HG03025 (cell line): ENCODE data around the gene FRYL.
A peak's percentile ranks its signal among the peaks of the same experiment; 100 is the strongest.
"Not testable (repeated sequence)": the region's sequence is repeated elsewhere in the genome, so short reads cannot be mapped to it uniquely, and the experiment has no call there.

Experiments
- ATAC-seq: cut with Tn5 transposase; IDR thresholded peaks from one replicate; pipeline ENCODE4 v1.9.1; 2021; ENCODE audit warnings: mild to moderate bottlenecking, moderate library complexity; ENCODE audit not compliant: unreplicated experiment, low FRiP score

The FRYL gene

DNA sequence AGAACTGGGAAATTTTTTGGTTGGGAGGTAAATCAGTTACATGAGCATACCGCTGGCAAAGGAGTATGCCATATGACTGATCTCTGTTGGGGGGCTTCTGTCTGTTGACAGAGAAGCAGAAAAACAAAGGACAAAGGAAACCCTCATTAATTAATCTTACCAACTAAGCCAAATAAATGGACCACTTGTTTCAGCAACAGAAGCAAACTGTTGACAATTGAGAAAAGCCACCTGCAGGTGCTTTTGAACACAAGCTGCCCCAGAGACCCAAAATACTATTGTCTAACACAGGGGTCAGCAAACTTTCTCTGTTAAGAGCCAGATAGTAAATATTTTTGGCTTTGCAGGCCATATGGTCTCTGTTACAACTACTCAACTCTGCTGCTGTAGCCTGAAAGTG, 7.0 kb upstream of the FRYL start:
- no peak for ATAC-seq

DNA sequence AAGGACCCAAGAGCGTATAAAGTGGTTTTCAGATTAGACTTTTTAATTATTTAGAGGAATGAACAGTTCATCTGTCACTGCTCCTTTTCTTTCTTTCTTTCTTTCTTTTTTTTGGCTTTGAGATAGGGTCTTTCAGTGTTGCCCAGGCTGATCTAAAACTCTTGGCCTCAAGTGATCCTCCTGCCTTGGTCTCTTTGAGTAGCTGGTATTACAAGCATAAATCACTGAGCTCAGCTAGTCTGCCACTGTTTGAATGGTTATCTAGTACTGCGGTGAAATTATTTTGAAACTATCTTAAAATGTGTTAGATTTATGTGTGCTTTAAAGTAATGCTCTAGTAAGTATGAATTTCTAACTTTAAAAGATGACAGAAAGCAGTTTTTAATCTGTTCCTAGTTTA, 6.5 kb upstream of the FRYL start:
- no peak for ATAC-seq

DNA sequence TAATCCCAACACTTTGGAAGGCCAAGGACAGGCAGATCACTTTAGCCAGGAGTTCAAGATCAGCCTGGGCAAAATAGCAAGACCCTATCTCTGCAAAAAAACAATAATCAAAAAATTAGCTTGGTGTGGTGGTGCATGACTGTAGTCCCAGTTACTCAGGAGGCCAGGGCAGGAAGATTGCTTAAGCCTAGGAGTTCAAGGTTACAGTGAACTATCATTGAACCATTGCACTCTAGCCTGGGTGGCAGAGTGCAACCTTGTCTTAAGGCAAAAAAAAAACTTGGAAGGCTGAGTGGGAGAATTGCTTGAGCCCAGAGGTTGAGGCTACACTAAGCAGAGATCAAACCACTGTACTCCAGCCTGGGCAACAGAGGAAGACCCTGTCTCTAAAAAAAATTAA, 5.2 kb upstream of the FRYL start:
- no peak for ATAC-seq

DNA sequence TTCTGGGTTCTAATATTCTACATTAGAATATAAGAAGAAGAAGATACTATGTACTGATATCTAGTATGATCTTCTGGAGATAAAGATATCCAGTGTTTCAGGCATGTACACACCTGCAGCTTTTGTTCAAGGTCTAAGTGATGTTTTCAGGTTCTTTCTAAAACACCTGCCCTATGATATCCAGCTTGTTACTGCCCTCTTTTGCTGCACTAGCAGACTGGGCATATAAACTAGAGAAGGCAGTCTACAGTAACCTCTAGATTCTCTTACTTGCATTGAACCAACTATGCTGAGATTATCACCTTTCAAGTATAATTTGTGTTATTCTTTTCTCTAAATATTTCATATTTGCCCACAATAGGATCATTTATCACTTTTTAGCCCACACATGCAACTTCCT, 1.9 kb upstream of the FRYL start:
- ATAC-seq: no peak

DNA sequence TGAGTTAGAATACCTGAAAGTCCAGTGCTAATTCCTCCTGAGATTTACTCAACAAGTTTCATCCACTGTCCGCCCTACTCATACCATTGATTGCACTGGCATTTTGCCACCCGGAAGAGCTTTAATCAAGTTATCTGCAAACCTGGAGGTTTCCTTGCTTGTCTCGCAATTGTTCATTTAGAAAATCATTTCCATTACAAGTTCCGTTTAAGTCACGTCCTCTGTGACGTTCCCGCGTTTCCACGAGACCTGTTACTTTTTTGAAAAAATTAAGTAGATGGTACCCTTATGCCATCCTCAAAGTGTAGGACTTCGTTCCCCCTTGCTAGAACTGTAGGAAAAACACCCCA, 761 bp upstream of the FRYL start:
- ATAC-seq: no peak

DNA sequence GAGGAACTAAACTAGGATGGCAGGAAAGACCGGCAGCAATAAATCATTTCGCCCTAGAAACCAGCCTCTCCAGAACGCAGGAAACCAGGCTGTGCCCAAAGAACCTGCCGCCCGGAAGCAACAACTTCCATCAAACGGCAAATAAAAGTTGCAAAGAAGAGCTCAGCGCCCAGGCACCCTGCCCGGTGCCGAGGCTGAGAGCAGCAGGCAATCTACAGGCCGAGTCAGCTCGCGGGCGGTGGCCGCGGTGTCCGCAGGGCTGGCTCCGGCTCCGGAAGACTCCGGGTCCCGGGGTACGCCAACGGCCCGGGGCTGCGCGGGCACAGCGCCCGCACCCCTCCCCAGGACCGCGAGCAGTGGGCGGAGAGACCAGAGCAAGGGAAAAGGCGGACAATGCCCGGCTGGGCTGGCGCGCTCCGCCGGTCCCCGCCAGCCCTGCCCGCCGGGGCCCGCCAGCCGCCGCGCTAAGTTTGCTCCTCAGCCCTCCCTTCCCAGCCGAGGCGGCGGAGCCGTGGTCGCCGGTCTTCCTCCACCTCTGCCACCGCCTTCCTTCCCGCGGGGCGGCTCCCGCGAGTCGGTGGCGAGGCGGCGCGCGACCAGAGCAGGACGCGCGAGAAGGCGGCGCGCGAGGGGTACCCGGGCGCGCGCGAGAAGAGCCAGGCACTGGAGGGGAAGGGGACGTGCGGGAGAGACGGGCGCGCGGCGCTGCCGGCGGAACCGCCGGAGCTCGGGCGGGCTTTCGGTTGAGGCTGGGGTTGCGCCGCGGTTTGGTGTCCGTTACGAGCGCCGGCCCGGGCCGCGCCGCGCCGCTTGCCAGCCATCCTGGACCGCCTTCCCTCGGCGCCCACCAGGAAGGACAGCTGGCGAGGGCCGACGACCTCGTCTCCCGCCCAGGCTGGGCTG, 733 bp downstream of the FRYL start:
- peak; percentile 48 for ATAC-seq

DNA sequence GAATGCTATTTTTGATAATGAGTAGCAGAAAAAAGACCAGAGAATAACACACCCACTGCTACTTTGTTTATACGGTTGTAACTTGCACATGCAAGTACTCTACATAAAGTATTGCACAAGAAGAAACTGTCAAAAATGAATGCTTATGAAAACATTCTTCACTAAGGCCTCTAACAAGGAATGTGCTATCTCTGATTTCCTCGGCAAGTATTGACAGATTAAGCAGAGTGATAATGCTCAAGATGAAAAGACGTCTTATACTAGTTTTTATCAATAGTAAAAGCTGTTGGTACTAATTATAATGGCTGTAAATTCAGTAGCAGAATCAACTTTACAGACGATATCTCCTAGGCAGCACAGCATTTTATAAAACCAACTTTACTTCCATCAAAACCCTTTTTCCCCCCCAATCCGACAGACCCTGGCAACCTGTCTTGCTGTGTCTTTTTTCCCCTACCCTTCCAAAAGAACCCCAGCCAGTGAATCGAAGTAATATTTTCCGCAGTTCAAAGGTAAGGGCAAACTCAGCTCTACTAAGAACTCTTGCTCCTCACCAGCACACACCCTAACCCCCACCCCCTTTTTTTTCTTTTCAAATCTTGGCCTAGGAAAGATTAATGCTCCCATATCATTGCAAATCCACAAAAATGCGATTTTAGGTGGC, 1.5 kb downstream of the FRYL start:
- ATAC-seq: no peak

DNA sequence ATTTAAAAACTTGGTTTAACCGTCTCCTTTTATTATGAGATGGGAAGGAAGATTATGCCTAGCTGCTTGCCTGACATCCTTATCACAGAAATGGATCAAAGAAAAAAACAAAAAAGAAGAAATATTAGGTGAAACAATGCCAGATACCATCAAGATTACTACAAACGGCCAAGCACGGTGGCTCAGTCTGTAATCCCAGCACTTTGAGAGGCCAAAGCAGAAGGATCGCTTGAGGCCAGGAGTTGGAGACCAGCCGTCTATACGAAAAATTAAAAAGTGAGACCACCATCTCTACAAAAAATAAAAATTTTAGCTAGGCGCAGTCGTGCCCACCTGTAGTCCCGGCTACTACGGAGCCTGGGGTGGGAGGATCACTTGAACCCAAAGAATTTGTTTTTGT, 2.3 kb downstream of the FRYL start:
- ATAC-seq: no peak

DNA sequence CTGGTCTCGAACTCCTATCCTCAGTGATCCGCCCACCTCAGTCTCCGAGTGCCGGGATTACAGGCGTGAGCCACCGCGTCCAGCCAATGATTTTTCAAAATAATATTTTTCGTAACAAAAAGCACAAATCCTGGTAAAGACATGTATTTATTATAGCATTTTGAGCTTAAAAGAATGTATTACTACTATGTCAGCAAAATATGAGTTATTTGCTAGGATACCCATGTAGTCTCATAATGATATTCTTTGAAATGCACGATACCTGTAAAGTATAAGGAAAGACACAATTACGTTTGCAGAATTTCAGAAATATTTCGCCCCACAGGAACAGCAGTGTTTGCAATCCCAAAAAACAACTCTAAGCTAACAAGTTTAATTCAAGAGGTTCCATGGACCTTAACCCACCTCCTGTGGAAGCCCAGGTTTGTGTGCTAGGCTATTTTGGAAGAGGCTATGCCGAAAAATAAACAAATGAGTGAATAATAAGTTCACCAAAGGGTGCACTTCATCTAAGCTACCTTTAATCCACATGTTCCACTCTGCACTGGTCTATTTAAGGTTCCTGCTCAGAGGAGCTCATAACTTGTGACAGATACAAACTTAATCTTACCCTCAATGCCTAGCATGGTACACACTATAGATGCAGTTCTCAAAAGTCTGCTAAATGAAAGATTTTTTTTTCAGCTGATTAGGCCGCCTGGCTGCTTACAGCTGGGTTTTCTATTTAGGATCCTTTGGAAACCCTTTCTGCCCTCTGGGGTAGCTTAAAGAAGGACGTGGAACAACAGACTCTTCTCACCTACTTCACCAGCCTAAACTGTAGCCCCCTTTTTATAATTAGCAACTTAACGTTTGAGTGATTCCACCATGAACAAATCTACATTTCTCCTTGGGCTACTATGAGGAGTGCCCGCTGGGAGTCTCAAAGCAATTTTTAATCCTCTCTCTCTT, 5.0 kb downstream of the FRYL start:
- no peak for ATAC-seq

DNA sequence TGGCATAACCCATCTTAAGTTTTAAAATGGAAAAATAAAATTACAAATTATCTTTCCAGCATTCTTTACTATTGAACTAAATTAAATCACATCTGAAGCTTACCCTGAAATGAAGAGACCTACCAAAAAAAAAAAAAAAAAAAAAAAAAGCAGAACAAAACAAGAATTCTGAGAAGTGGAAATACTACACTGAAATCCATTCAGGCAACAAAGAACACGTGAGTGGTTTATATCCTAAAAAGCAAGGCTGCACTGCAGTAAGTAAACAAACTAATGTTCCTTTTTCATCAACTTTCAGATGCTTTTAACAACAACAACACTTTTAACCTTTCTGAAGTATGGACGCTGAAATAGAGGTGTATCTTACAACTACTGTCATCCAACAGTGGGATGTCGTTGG, 7.5 kb downstream of the FRYL start:
- ATAC-seq: no peak

DNA sequence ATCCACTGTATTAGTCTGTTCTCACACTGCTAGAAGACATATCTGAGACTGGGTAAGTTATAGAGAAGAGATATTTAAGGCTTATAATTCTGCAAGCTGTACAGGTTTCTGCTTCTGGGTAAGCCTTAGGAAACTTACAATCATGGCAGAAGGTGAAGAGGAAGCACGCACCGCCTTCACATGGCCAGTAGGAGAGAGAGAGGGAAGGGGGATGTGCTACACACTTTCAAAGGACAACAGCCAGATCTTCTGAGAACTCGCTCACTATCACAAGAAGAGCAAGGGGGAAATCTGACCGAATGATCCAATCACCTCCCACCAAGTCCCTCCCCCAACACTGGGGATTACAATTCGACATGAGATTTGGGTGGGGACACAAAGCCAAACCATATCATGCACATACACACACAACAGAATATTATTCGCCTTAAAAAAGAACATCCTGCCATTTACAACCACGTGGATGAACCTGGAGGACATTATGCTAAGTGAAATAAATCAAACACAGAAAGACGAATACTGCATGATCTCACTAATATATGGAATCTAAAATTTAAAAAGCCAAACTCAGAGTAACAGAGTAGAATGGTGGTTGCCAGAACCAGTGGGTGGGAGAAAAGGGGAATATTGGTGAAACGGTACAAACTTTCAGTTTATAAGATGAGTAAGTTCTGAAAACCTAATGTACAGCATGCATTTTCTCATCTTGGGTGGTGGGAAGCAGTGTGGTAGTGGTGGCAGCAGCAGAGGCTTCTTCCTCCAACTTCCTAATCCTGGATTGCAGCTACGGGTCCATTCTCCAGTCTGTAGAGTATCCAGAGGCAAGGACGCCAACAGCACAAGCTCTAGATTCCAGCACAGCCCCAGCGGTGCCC, 12.8 kb downstream of the FRYL start:
- no peak for ATAC-seq

DNA sequence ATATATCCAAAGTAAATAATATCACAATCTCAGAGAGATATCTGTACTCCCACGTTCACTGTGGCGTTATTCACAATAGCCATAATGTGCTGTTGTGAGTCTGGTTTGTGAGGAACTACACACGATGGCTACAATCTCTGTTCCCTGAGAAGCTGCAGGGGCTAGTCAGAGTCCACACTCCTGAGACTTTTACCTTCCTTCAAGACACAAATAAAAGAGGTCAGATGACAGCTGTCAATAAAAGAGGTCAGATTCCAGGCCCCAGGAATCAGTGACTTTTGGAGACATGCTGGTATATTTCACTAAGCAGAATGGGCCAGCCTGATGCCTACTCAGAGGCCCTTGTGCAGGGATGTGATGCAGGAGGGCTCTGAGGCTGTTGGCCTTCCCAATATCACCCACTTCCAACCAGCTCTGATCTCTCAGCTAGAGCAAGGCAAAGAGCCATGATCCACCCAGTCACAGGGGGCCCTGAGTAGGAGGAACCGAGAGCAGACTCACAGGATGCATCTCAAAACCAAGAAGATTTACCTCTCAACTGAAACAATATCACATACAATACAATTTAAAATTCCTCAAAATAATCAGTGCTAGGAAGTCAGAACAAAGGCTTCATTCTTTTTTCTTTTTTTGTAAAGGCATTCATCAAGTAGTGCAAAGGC, 13.8 kb downstream of the FRYL start:
- ATAC-seq: no peak

DNA sequence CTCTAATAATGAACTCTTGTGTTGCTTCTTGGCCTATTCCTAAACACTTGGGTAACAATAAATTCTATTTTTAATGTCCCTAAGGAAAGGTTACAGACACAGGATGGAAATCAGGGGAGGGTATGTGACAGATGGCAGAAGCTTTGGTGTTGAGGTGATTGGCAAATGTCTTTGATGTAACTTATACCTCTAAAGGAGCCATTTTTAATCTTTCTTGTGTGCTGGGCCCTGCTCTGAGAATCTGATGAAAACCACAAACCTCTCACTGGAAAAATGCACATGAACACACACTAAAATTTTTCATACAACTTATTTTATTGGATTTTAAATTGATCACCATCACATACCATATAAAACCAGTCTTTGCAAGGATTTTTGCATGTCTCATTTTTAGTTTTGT, 17.7 kb downstream of the FRYL start:
- no peak for ATAC-seq

DNA sequence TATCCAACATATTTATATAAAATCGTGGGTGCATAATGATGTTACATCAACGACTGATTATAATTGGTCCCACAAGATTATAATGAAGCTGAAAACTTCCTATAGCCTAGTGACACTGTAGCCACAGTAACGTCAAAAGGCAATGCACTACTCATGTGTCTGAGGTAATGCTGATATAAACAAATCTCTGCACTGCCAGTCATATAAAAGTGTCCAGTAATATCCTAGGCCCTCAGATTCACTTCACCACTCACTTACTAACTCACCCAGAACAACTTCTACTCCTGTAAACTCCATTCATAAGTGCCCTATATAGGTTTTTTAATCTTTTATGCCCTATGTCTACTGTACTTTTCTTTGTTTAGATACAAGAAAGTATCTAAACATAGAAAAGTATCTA, 18.8 kb downstream of the FRYL start:
- ATAC-seq: no peak

DNA sequence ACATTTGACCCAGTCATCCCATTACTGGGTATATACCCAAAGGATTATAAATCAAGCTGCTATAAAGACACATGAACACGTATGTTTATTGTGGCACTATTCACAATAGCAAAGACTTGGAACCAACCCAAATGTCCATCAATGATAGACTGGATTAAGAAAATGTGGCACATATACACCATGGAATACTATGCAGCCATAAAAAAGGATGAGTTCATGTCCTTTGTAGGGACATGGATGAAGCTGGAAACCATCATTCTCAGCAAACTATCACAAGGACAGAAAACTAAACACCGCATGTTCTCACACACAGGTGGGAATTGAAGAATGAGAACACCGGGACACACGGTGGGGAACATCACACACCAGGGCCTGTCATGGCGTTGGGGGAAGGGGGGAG, 21.4 kb downstream of the FRYL start:
- not testable (repeated sequence) for ATAC-seq

DNA sequence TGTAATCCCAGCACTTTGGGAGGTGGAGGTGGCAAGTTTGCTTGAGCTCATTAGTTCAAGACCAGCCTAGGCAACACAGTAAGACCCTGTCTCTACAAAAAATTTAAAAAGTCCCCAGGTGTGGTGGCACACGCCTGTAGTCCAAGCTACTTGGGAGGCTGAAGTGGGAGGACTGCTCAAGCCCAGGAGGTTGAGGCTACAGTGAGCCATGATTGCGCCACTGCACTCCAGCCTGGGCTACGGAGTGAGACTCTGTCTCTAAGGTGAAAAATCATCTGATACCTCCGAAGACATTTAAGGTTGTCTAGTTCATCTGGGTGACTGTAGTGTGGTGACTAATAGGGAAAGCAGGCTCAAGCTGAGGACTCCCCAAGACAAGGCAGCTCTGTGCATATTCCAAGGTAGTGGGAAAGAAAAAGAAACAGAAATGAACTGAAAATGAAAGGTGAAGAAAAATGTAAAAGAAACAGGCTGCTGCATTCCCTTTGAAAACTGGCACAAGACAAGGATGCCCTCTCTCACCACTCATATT, 23.3 kb downstream of the FRYL start:
- ATAC-seq: no peak

DNA sequence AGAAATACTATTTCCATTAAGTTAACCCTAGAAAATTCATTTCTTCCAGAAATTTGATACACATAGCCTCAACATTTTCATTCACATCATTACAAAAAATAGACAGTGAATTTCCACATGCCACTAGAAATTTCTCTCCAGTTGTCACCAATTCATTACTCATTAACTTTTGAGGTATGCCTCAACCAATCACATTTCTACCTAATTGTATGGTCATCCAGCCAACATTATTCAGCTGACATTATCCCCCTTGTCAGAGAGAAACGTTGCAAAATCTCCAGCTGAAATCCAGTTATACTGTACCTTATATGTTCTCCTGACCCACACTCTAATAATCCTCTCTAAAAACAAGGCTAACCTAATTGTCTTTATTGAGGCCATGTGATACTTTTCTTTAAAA, 24.8 kb downstream of the FRYL start:
- ATAC-seq: no peak

DNA sequence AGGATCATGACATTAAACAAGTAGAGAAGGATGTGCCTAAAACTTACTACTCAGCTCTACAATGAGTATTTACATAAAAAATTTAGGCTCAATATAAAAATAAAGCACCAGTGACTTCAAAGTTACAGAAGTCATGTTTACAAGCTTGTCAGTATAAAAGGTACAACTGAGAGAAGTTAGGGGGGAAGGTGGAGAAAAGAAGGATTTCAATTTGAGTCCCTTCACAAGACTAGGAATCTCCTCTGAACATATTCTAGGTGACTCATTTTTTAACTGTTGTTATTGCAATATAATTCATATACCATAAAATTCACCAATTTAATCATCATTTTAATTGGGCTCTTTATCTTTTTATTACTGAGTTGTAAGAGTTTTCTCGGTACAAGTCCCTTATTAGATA, 26.9 kb downstream of the FRYL start:
- no peak for ATAC-seq

DNA sequence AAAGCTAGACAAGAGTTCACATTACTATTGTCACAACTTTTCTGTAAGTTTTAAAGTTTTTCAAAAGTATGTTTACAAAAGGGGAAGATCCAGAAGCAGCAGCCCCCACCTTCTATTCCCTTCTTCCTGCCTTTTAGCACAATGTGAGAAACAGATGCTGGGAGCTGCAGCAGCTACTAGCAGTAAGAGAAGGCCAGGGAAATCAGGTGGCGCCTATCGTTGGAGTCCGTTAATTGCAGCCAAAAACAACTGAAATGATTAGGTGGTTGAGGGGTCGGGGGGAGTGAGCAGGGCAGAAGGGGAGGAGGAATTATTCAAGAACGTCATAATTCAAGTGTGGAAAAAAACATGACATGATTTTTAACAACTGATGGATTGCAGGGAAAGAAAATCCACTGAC, 27.4 kb downstream of the FRYL start:
- ATAC-seq: no peak
